ENCODE results near the gene PLA2G2C.

The PLA2G2C gene

GRCh38 chr1:20126041-20126805, 60.1 kb downstream of the PLA2G2C start:
- no peak for DNase-seq

- DNase-seq: peak; percentile 14
Observed at GRCh38 chr1:20125100-20125499, 61.2 kb downstream of the PLA2G2C start.

DNA sequence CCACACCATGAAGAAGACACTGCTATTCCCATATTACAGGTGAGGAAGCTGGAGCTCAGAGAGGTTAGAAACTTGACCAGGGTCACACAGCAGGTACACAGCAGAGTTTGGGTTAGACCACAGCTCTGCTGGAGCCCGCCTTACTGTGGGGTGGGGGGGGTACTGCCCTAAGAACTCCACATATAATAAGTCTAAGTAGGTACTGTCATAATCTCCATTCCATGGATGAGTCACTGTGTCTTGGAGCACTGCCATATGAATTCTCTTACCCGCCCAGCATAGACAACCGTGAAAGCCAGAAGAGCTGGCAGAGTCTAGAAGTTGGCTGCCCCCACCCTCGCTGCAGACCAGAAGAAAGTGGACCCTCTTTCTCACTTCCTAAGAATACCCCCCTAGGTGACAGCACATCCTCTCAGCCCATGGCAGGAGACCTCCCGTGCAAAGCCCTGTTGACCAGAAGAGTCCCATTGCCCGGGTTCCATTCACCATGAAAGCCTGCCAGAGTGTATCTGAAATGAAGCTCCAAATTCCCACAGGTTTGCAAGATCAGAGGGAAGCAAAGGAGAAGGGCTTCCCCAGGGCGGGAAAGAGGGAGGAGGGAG, 61.8 kb downstream of the PLA2G2C start:
- peak; percentile 73 for DNase-seq

- DNase-seq: peak; percentile 50
Observed at GRCh38 chr1:20123722-20124455, 62.4 kb downstream of the PLA2G2C start.

GRCh38 chr1:20120796-20121195, 65.5 kb downstream of the PLA2G2C start:
- no peak for DNase-seq

GRCh38 chr1:20119347-20119746, 67.0 kb downstream of the PLA2G2C start, which contains the start of gene PLA2G2D:
TSS of gene PLA2G2D (minus strand) at chr1:20119536. CDS start at chr1:20119498, 38 bp downstream.
- DNase-seq: no peak

DNA sequence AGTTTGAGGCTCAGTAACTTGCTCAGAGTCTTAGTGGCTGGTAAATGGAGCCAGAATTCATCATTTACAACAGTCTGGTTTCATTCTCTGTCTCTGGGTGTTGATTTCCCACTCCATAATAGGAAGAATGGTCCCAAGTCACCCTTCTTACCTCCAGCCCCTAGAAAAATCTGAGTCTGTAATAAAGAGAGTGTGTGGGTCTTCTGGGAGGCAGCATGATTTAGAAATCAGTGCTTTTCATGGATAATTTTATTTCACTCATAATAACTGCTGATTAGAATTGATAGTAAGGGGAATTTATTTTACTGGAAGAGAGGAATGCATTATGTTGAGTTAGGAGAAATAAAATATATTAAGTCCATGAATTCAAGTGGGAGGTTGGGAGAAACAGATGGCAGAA, 69.1 kb downstream of the PLA2G2C start:
- DNase-seq: no peak

GRCh38 chr1:20115916-20116315, 70.4 kb downstream of the PLA2G2C start:
- DNase-seq: no peak

GRCh38 chr1:20115479-20115878, 70.8 kb downstream of the PLA2G2C start:
- no peak for DNase-seq

DNA sequence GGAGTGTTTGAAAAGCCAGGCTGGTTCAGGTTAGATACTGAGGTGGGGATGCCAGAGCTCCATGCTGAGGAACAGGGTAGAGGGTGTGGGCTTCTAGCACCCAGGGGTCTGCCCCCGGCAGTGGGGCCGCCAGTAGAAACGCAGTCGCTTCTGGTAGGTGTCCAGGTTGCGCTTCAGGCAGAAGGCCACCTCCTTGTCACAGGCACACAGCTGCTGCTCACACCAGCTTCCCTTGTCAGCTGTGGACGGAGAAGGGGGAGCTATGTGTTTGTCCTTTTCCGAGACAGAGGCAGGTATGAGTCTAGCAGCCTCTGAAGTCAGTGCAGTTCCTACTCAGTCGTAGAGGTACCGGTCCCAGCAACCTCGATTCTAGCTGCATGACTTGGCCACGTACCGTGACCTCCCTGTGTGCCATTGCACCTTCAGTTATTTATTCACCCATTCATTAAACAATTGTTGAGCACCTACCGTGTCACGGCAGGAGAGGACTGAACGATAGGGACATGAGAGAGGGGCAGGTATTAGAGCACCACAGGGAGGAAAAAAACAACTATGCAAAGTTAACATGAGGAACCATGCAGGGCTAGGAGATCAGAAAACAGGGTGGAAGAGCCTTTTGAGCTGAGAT, 72.2 kb downstream of the PLA2G2C start:
- no peak for DNase-seq
